Muscle layer of duodenum (tissue), 2 donors: Measurements from ENCODE around the gene C6orf52.
A peak's percentile ranks its signal among the peaks of the same experiment; 100 is the strongest.

Experiments used
- H3K27ac ChIP-seq: one replicate; pipeline ENCODE4 v1.7.0; 2013; ENCODE audit warnings: mild to moderate bottlenecking, low read length
- H3K27me3 ChIP-seq: one replicate; pipeline ENCODE4 v1.7.0; 2013; ENCODE audit warnings: low read depth, mild to moderate bottlenecking, control low read depth, low read length
- H3K36me3 ChIP-seq, 2 donors: one replicate each; pipeline ENCODE4 v1.7.0; 2013; ENCODE audit warnings: low read length in 2 of 2, control low read depth in 1 of 2, mild to moderate bottlenecking in 1 of 2; ENCODE audit not compliant: insufficient read depth in 2 of 2, control insufficient read depth in 1 of 2
- H3K4me1 ChIP-seq, 2 donors: one replicate each; pipeline ENCODE4 v1.7.0; 2013; ENCODE audit warnings: low read length in 2 of 2, mild to moderate bottlenecking in 2 of 2, control low read depth in 1 of 2, moderate library complexity in 1 of 2; ENCODE audit not compliant: insufficient read depth in 2 of 2, control insufficient read depth in 1 of 2
- H3K4me3 ChIP-seq, 2 donors: one replicate each; pipeline ENCODE4 v1.7.0; 2013; ENCODE audit warnings: low read length in 2 of 2, low read depth in 1 of 2, mild to moderate bottlenecking in 1 of 2
- H3K9me3 ChIP-seq, 2 donors: one replicate each; pipeline ENCODE4 v1.7.0; 2013; ENCODE audit warnings: low read length in 2 of 2, control low read depth in 1 of 2, mild to moderate bottlenecking in 1 of 2; ENCODE audit not compliant: control insufficient read depth in 1 of 2
- donor health status: healthy.

C6orf52 gene

GRCh38 chr6:10641528-10641927 lies 52.9 kb downstream of the C6orf52 start:
- H3K4me3 ChIP-seq, result no peak overlapping the region
- H3K9me3 ChIP-seq, result no peaks in the 10 kb centered on the region
- H3K27ac ChIP-seq, result no peak overlapping the region
- H3K27me3 ChIP-seq, result no peaks in the 10 kb centered on the region
- H3K4me1 ChIP-seq, result no peaks in the 10 kb centered on the region
- no peaks in the 10 kb centered on the region for H3K36me3 ChIP-seq

DNA sequence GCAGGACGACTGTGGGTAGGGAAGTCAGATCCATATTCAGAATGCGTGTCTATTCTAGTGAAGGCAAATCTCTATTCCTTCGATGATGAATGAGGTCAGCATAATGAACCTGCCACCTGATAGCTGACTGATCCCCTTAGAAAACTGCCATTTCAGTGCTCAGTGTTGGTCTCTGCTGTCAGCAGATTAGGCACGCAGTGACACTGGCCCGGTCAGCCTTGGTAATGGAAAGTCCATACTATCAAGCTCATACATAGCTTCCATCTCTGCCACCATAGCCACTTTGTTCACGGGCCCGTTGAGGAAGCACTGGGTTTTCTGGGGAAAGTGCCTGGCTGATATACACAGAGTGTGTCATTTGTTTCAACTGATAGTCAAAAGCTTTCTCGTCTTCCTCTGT lies 54.0 kb downstream of the C6orf52 start:
- H3K36me3 ChIP-seq, result no peaks in the 10 kb centered on the region
- H3K27me3 ChIP-seq, result no peaks in the 10 kb centered on the region
- H3K4me3 ChIP-seq, result no peak overlapping the region
- no peaks in the 10 kb centered on the region for H3K4me1 ChIP-seq
- H3K9me3 ChIP-seq, result no peaks in the 10 kb centered on the region
- H3K27ac ChIP-seq, result no peak overlapping the region

DNA sequence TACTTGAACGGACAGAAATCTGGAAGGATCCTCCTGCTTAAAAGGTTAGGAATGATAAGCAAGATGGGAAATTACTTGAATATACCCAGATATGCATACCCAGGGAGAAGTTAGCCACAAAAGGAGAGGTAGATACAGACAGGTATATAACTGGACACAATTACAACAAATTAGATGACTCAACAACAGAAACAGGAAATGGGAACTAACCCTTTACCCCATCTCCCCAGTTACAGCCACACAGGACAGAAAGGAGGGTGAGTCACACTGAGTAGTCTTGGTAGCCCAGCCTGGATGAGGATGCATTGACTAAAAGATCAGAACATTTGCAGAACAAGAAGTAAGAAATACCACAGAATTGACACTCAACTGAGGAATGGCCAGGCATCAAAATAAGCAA lies 61.2 kb downstream of the C6orf52 start:
- H3K27me3 ChIP-seq, result no peaks in the 10 kb centered on the region
- H3K9me3 ChIP-seq, result no peaks in the 10 kb centered on the region
- H3K36me3 ChIP-seq, result no peaks in the 10 kb centered on the region
- no peaks in the 10 kb centered on the region for H3K4me1 ChIP-seq
- no peak overlapping the region for H3K4me3 ChIP-seq
- no peak overlapping the region for H3K27ac ChIP-seq

- Histone ChIP-seq H3K36me3 (peaks cover 0 to 9% of the 10 kb centered on the region in 2 donors), H3K9me3 (no peaks in the 10 kb centered on the region), H3K4me1 (peaks cover 0 to 4% of the 10 kb centered on the region in 2 donors), H3K4me3 (no peak overlapping the region), H3K27ac (no peak overlapping the region), H3K27me3 (no peaks in the 10 kb centered on the region)
Observed at GRCh38 chr6:10630178-10630577, 64.2 kb downstream of the C6orf52 start.

DNA sequence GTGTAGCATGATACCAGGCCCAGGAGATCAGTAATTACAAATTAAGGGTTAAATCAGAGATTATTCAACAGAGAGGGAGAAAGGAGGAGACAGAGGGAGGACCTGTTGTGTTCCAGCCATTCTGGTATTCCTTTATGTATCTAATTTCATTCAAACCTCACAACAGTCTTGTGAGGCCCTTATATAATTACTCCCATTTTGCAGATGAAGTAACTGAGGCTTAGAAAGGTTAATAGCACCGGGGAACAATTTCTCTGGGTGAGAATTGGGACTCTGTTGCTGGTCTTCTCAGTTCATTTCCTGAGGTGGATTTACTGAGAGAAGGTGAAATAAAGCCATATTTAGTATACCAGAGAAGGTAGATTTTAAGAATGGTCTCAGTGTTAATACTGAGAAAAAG lies 66.6 kb downstream of the C6orf52 start:
- no peaks in the 10 kb centered on the region for H3K27me3 ChIP-seq
- H3K27ac ChIP-seq, result no peak overlapping the region
- H3K36me3 ChIP-seq, result peaks cover 0 to 9% of the 10 kb centered on the region in 2 donors
- no peaks in the 10 kb centered on the region for H3K9me3 ChIP-seq
- peaks cover 0 to 4% of the 10 kb centered on the region in 2 donors for H3K4me1 ChIP-seq
- no peak overlapping the region for H3K4me3 ChIP-seq

DNA sequence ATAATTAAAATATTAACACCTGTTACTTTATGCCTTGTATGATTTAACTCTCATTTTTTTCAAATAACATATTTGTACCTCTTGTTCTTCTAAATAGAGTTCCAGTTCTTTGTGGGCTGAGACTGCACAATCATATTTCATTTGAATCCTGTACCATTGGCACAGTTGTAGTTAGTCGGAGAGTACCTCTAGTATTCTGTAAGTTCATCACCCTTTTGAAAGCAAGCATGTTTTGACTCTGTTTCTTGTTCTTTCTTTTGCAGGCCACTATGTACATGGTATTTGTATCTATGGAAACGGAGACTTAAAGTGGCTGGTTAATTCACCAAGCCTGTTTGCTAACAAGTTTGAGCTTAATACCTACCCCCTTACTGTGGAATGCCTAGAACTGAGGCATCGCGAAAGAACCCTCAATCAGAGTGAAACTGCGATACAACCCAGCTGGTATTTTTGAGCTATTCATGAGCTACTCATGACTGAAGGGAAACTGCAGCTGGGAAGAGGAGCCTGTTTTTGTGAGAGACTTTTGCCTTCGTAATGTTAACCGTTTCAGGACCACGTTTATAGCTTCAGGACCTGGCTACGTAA lies 68.2 kb downstream of the C6orf52 start:
- H3K9me3 ChIP-seq, result no peaks in the 10 kb centered on the region
- H3K4me1 ChIP-seq, result peaks cover 0 to 11% of the 10 kb centered on the region in 2 donors
- H3K27ac ChIP-seq, result peak overlapping the region; percentile 2
- no peaks in the 10 kb centered on the region for H3K27me3 ChIP-seq
- peaks cover 6 to 9% of the 10 kb centered on the region in 2 donors for H3K36me3 ChIP-seq
- no peak overlapping the region for H3K4me3 ChIP-seq

DNA sequence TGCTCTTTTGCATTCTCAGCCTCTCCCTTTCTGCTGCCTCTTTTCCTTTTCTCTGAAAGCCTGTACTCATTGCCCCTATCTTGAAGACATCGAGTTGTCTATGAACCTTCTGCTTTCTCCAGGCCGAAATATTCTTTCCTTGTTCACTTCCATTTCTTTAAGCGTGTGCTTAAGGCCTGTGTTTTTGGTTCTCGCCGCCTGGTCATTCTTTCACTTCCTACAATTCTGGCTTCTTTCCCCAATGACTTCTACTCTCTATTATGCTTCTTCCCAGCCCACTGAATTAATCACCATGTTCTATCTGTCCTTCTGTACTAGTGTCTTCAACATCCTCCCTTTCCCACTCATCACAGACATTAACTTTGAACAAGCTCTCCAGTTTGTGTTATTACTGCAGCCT lies 69.6 kb downstream of the C6orf52 start:
- Histone ChIP-seq H3K4me1 (peaks cover 0 to 11% of the 10 kb centered on the region in 2 donors), H3K9me3 (no peaks in the 10 kb centered on the region), H3K4me3 (no peak overlapping the region), H3K27me3 (no peaks in the 10 kb centered on the region), H3K36me3 (peaks cover 6 to 9% of the 10 kb centered on the region in 2 donors), H3K27ac (no peak overlapping the region)

DNA sequence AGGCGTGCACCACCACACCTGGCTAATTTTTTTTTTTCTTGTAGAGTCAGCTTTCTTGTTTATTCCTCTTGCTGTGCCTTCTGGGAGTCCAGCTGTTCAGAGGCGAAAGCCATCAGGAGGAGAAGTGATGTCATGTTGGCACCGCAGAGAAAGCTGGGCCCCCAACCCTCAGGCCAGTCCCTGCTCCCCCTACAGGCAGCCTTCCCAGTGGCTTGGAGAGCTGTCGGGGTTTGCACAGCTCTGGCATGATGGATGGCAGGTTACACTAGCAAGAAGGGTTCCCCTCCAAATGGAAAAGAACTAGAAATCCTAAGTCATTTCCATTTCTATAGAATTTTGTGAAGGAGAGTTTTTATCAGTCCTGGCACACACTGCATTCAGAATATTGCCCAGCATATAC lies 72.6 kb downstream of the C6orf52 start:
- Histone ChIP-seq H3K36me3 (peaks cover 4 to 6% of the 10 kb centered on the region in 2 donors), H3K27me3 (no peaks in the 10 kb centered on the region), H3K27ac (no peak overlapping the region), H3K9me3 (no peaks in the 10 kb centered on the region), H3K4me3 (no peak overlapping the region), H3K4me1 (peaks cover 3 to 8% of the 10 kb centered on the region in 2 donors)
